NCI-H345 (cell line): Measurements from ENCODE around the gene PAWR.
A peak's percentile ranks its signal among the peaks of the same experiment; 100 is the strongest.
"Not testable (repeated sequence)": the region's sequence is repeated elsewhere in the genome, so short reads cannot be mapped to it uniquely, and the experiment has no call there.

Experiments
- DNase-seq: peaks from one replicate; lab custom pipeline; 2025; lab: John Stamatoyannopoulos, UW

PAWR gene

DNA sequence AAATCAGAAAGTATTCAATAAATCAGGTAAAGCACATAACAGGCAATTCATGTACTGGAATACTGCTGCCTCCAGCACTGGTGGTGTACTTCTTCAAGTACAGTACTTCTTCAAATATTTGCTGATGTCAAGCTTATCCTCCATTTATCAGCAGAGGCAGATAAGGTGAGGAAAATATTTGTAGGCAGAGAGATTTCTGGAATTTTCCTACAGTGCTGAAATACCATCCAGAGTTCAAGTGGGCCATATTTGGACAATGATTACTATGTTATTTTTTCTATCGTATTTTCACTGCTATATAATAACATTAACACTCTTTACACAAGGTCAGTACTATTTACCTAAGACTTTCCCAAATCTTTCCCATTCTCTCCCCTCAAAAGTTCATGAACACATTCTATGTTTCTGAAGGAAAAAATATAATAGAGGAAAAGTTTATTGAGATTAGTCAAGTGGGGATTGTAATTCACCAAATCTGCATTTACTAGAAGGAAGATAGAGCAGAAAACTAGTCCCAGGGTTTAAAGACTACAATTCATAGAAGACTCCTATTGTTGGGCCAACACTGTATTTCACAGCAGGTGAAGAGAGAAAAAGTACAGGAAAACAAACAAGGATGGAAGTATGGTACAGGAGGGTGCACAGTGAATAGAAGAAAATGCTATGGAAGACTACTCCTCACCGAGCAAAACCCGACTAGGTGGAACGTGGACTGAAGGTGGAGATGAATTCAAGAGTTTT lies 141.1 kb downstream of the PAWR start:
- no peak for DNase-seq

GRCh38 chr12:79548610-79548924 lies 142.2 kb downstream of the PAWR start:
- no peak for DNase-seq

GRCh38 chr12:79547735-79548609 lies 142.8 kb downstream of the PAWR start:
- DNase-seq = peak; percentile 37

GRCh38 chr12:79547044-79547734 lies 143.6 kb downstream of the PAWR start:
- no peak for DNase-seq

DNA sequence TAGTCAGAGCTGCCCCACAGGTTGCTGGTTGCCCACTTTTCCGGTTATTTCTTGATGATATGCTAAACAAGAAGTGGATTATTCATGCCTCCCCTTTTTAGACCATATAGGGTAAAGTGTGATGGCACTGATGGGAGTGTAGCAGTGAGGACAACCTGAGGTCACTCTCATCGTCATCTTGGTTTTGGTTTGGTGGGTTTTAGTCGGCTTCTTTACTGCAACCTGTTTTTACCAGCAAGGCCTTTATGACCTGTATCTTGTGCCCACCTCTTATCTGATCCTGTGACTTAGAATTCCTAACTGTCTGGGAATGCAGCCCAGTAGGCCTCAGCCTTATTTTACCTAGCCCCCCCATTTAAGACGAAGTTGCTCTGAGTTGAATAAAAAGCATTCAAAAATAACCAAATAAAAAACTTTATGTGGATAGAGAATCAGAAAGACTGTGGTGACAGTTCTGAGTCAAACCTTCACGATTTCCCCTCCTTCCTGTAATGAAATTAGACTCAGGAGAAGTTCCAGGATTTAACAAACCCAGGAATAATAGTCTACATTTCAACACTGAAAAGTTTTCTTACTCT lies 144.2 kb downstream of the PAWR start:
- no peak for DNase-seq

GRCh38 chr12:79544439-79544838 lies 146.3 kb downstream of the PAWR start:
- not testable (repeated sequence) for DNase-seq

GRCh38 chr12:79537675-79538074 lies 153.1 kb downstream of the PAWR start:
- no peak for DNase-seq

- DNase-seq = no peak
Measured at GRCh38 chr12:79535751-79536150, 155.0 kb downstream of the PAWR start.
